GM12872 (cell line): ENCODE measurements around the gene SLC16A13.

Source experiments
- TF ChIP-seq, protein P1 (sequence below): IDR thresholded peaks from 3 replicates; pipeline ENCODE4 v1.5.1; 2011; ENCODE audit warnings: low read depth, mild to moderate bottlenecking, low read length, moderate library complexity; ENCODE audit not compliant: insufficient read depth

Gene SLC16A13

GRCh38 chr17:6996256-6997011 lies 39.4 kb upstream of the SLC16A13 start:
- TF ChIP-seq, protein P1, sequence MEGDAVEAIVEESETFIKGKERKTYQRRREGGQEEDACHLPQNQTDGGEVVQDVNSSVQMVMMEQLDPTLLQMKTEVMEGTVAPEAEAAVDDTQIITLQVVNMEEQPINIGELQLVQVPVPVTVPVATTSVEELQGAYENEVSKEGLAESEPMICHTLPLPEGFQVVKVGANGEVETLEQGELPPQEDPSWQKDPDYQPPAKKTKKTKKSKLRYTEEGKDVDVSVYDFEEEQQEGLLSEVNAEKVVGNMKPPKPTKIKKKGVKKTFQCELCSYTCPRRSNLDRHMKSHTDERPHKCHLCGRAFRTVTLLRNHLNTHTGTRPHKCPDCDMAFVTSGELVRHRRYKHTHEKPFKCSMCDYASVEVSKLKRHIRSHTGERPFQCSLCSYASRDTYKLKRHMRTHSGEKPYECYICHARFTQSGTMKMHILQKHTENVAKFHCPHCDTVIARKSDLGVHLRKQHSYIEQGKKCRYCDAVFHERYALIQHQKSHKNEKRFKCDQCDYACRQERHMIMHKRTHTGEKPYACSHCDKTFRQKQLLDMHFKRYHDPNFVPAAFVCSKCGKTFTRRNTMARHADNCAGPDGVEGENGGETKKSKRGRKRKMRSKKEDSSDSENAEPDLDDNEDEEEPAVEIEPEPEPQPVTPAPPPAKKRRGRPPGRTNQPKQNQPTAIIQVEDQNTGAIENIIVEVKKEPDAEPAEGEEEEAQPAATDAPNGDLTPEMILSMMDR = no peak

DNA sequence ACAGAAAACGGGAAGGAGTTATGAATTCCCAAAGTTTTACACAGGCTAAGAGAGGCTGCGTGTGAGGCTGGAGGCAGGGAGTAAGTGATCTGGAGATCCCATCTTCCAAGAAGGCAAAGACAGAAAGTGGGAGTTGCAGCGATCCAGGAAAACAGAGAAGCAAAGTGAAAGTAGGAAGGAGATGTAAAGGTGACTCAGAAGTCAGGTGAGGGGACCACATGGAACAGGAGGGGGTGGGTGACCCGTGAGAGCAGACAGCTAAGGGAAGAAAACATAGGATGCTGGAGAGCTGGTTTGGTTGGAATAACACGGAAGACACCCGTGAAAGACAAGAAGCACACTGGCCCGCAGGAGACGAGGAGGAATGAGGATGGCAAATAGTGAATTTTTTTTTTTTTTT lies 38.6 kb upstream of the SLC16A13 start:
- TF ChIP-seq, protein P1 = no peak

- TF ChIP-seq, protein P1 = no peak
These were observed 36.8 kb upstream of the SLC16A13 start for GRCh38 chr17:6998855-6999508.

GRCh38 chr17:7001318-7001961 lies 34.4 kb upstream of the SLC16A13 start:
- TF ChIP-seq, protein P1 = peak; percentile 61

GRCh38 chr17:7002288-7003047 lies 33.3 kb upstream of the SLC16A13 start:
- TF ChIP-seq, protein P1 = no peak

GRCh38 chr17:7003745-7004144 lies 32.1 kb upstream of the SLC16A13 start:
- TF ChIP-seq, protein P1 = no peak
